ENCODE measurements around the gene EPHA5.

Gene EPHA5

GRCh38 chr4:65665771-65666523, 4.3 kb downstream of the EPHA5 start:
- DNase-seq (ENCODE audit: insufficient read length, low spot score), result no peak
- no peak for FAIRE-seq
- no peak for TF ChIP-seq TAF1 (IDR thresholded peaks at IDR 0.05; ENCODE audit: low read depth, low read length)
- TF ChIP-seq PAX5 (IDR thresholded peaks at IDR 0.05; ENCODE audit: insufficient read depth, low read length, severe bottlenecking), result no peak
- no peak for TF ChIP-seq POLR2AphosphoS5 (IDR thresholded peaks at IDR 0.05; ENCODE audit: low read depth, low read length)
- no peak for TF ChIP-seq SPI1 (IDR thresholded peaks at IDR 0.05; ENCODE audit: low read depth, low read length)
- TF ChIP-seq POLR2A (IDR thresholded peaks at IDR 0.05; ENCODE audit: low read depth, low read length), result no peak
- no peak for TF ChIP-seq POU2F2 (IDR thresholded peaks at IDR 0.05; ENCODE audit: low read depth, low read length)

- TF ChIP-seq SPI1 (IDR thresholded peaks at IDR 0.05; ENCODE audit: low read depth, low read length) (no peak), POLR2AphosphoS5 (IDR thresholded peaks at IDR 0.05; ENCODE audit: low read depth, low read length) (no peak), PAX5 (IDR thresholded peaks at IDR 0.05; ENCODE audit: insufficient read depth, low read length, severe bottlenecking) (no peak), POLR2A (IDR thresholded peaks at IDR 0.05; ENCODE audit: low read depth, low read length) (no peak), TAF1 (IDR thresholded peaks at IDR 0.05; ENCODE audit: low read depth, low read length) (no peak), POU2F2 (IDR thresholded peaks at IDR 0.05; ENCODE audit: low read depth, low read length) (no peak)
- FAIRE-seq (no peak), DNase-seq (ENCODE audit: insufficient read length, low spot score) (no peak)
Observed at GRCh38 chr4:65661471-65661870, 8.8 kb downstream of the EPHA5 start.

GRCh38 chr4:65658117-65658516, 12.2 kb downstream of the EPHA5 start:
- no peak for TF ChIP-seq POU2F2 (IDR thresholded peaks at IDR 0.05; ENCODE audit: low read depth, low read length)
- no peak for TF ChIP-seq TAF1 (IDR thresholded peaks at IDR 0.05; ENCODE audit: low read depth, low read length)
- no peak for TF ChIP-seq POLR2A (IDR thresholded peaks at IDR 0.05; ENCODE audit: low read depth, low read length)
- TF ChIP-seq SPI1 (IDR thresholded peaks at IDR 0.05; ENCODE audit: low read depth, low read length), result no peak
- TF ChIP-seq POLR2AphosphoS5 (IDR thresholded peaks at IDR 0.05; ENCODE audit: low read depth, low read length), result no peak
- no peak for TF ChIP-seq PAX5 (IDR thresholded peaks at IDR 0.05; ENCODE audit: insufficient read depth, low read length, severe bottlenecking)
- no peak for DNase-seq (ENCODE audit: insufficient read length, low spot score)
- FAIRE-seq, result no peak

- TF ChIP-seq PAX5 (IDR thresholded peaks at IDR 0.05; ENCODE audit: insufficient read depth, low read length, severe bottlenecking) (no peak), TAF1 (IDR thresholded peaks at IDR 0.05; ENCODE audit: low read depth, low read length) (no peak), SPI1 (IDR thresholded peaks at IDR 0.05; ENCODE audit: low read depth, low read length) (no peak), POLR2A (IDR thresholded peaks at IDR 0.05; ENCODE audit: low read depth, low read length) (no peak), POU2F2 (IDR thresholded peaks at IDR 0.05; ENCODE audit: low read depth, low read length) (no peak), POLR2AphosphoS5 (IDR thresholded peaks at IDR 0.05; ENCODE audit: low read depth, low read length) (no peak)
- DNase-seq (ENCODE audit: insufficient read length, low spot score), result no peak
- FAIRE-seq, result no peak
Observed at GRCh38 chr4:65656008-65656407, 14.3 kb downstream of the EPHA5 start.

- no peak for FAIRE-seq
- TF ChIP-seq POLR2AphosphoS5 (IDR thresholded peaks at IDR 0.05; ENCODE audit: low read depth, low read length) (no peak), SPI1 (IDR thresholded peaks at IDR 0.05; ENCODE audit: low read depth, low read length) (no peak), TAF1 (IDR thresholded peaks at IDR 0.05; ENCODE audit: low read depth, low read length) (no peak), POLR2A (IDR thresholded peaks at IDR 0.05; ENCODE audit: low read depth, low read length) (no peak), PAX5 (IDR thresholded peaks at IDR 0.05; ENCODE audit: insufficient read depth, low read length, severe bottlenecking) (no peak), POU2F2 (IDR thresholded peaks at IDR 0.05; ENCODE audit: low read depth, low read length) (no peak)
- DNase-seq (ENCODE audit: insufficient read length, low spot score), result no peak
Observed at GRCh38 chr4:65654976-65655375, 15.3 kb downstream of the EPHA5 start.

GRCh38 chr4:65653740-65654361, 16.4 kb downstream of the EPHA5 start:
- no peak for TF ChIP-seq POLR2A (IDR thresholded peaks at IDR 0.05; ENCODE audit: low read depth, low read length)
- TF ChIP-seq SPI1 (IDR thresholded peaks at IDR 0.05; ENCODE audit: low read depth, low read length), result no peak
- no peak for TF ChIP-seq POU2F2 (IDR thresholded peaks at IDR 0.05; ENCODE audit: low read depth, low read length)
- no peak for TF ChIP-seq PAX5 (IDR thresholded peaks at IDR 0.05; ENCODE audit: insufficient read depth, low read length, severe bottlenecking)
- TF ChIP-seq POLR2AphosphoS5 (IDR thresholded peaks at IDR 0.05; ENCODE audit: low read depth, low read length), result no peak
- TF ChIP-seq TAF1 (IDR thresholded peaks at IDR 0.05; ENCODE audit: low read depth, low read length), result no peak
- no peak for DNase-seq (ENCODE audit: insufficient read length, low spot score)
- no peak for FAIRE-seq

GRCh38 chr4:65651751-65652150, 18.5 kb downstream of the EPHA5 start:
- no peak for TF ChIP-seq POLR2A (IDR thresholded peaks at IDR 0.05; ENCODE audit: low read depth, low read length)
- no peak for TF ChIP-seq POU2F2 (IDR thresholded peaks at IDR 0.05; ENCODE audit: low read depth, low read length)
- no peak for TF ChIP-seq POLR2AphosphoS5 (IDR thresholded peaks at IDR 0.05; ENCODE audit: low read depth, low read length)
- no peak for TF ChIP-seq PAX5 (IDR thresholded peaks at IDR 0.05; ENCODE audit: insufficient read depth, low read length, severe bottlenecking)
- TF ChIP-seq SPI1 (IDR thresholded peaks at IDR 0.05; ENCODE audit: low read depth, low read length), result no peak
- no peak for TF ChIP-seq TAF1 (IDR thresholded peaks at IDR 0.05; ENCODE audit: low read depth, low read length)
- no peak for FAIRE-seq
- DNase-seq (ENCODE audit: insufficient read length, low spot score), result no peak

- DNase-seq (ENCODE audit: insufficient read length, low spot score) (no peak), FAIRE-seq (no peak)
- no peak for TF ChIP-seq TAF1 (IDR thresholded peaks at IDR 0.05; ENCODE audit: low read depth, low read length)
Observed at GRCh38 chr4:65651031-65651430, 19.3 kb downstream of the EPHA5 start.

- DNase-seq (ENCODE audit: insufficient read length, low spot score) (no peak), FAIRE-seq (no peak)
- TF ChIP-seq PAX5 (IDR thresholded peaks at IDR 0.05; ENCODE audit: insufficient read depth, low read length, severe bottlenecking), result no peak
- no peak for TF ChIP-seq POU2F2 (IDR thresholded peaks at IDR 0.05; ENCODE audit: low read depth, low read length)
- no peak for TF ChIP-seq SPI1 (IDR thresholded peaks at IDR 0.05; ENCODE audit: low read depth, low read length)
- TF ChIP-seq TAF1 (IDR thresholded peaks at IDR 0.05; ENCODE audit: low read depth, low read length), result no peak
- no peak for TF ChIP-seq POLR2AphosphoS5 (IDR thresholded peaks at IDR 0.05; ENCODE audit: low read depth, low read length)
- TF ChIP-seq POLR2A (IDR thresholded peaks at IDR 0.05; ENCODE audit: low read depth, low read length), result no peak
Observed at GRCh38 chr4:65646136-65646535, 24.2 kb downstream of the EPHA5 start.

Data from GM12891 (cell line).